Endothelial cell (in vitro differentiated cells): ENCODE results near the gene FAM171A2. TPM values are rescaled to one million over a fixed set of nuclear protein-coding genes. Genes with fewer than 3 reads are reported as not detected.

Experiments
- DNase-seq: peaks from one replicate; pipeline ENCODE4 v3.0.0; 2021; ENCODE audit warnings: low spot score
- H3K27ac Mint-ChIP-seq: one replicate; pipeline ENCODE4 v1.8.0; 2021; ENCODE audit warnings: mixed read lengths, inconsistent platforms; ENCODE audit not compliant: unreplicated experiment
- H3K27me3 Mint-ChIP-seq: one replicate; pipeline ENCODE4 v1.8.0; 2021; ENCODE audit warnings: mild to moderate bottlenecking, moderate library complexity, mixed read lengths, inconsistent platforms; ENCODE audit not compliant: unreplicated experiment
- H3K36me3 Mint-ChIP-seq: one replicate; pipeline ENCODE4 v1.8.0; 2021; ENCODE audit warnings: mild to moderate bottlenecking, low read depth, mixed read lengths, inconsistent platforms; ENCODE audit not compliant: unreplicated experiment
- H3K4me1 Mint-ChIP-seq: one replicate; pipeline ENCODE4 v1.8.0; 2021; ENCODE audit warnings: mild to moderate bottlenecking, mixed read lengths, inconsistent platforms; ENCODE audit not compliant: unreplicated experiment
- H3K4me3 Mint-ChIP-seq: one replicate; pipeline ENCODE4 v1.8.0; 2021; ENCODE audit warnings: mild to moderate bottlenecking, mixed read lengths, inconsistent platforms; ENCODE audit not compliant: unreplicated experiment
- H3K9me3 Mint-ChIP-seq: one replicate; pipeline ENCODE4 v1.8.0; 2021; ENCODE audit warnings: mixed read lengths, inconsistent platforms; ENCODE audit not compliant: unreplicated experiment
- total RNA-seq: library from RNA; stranded (reverse); fragmentation: NEBNext Ultra II Directional; extraction: Animal tissue kit (Norgen Biotek cat#: 25700); gene quantifications from one replicate; pipeline ENCODE4 v1.2.1, GENCODE V29; 2021; ENCODE audit not compliant: unreplicated experiment
- TF ChIP-seq, protein P1 (sequence below): fragments of 200-600 bp; sonication (generic); IDR thresholded peaks from one replicate; pipeline ENCODE4 v1.5.0; 2021; ENCODE audit warnings: antibody characterized with exemption; ENCODE audit not compliant: unreplicated experiment

FAM171A2 gene
- total RNA-seq, 1 donor from 2014 or later, result 53.7 TPM

DNA sequence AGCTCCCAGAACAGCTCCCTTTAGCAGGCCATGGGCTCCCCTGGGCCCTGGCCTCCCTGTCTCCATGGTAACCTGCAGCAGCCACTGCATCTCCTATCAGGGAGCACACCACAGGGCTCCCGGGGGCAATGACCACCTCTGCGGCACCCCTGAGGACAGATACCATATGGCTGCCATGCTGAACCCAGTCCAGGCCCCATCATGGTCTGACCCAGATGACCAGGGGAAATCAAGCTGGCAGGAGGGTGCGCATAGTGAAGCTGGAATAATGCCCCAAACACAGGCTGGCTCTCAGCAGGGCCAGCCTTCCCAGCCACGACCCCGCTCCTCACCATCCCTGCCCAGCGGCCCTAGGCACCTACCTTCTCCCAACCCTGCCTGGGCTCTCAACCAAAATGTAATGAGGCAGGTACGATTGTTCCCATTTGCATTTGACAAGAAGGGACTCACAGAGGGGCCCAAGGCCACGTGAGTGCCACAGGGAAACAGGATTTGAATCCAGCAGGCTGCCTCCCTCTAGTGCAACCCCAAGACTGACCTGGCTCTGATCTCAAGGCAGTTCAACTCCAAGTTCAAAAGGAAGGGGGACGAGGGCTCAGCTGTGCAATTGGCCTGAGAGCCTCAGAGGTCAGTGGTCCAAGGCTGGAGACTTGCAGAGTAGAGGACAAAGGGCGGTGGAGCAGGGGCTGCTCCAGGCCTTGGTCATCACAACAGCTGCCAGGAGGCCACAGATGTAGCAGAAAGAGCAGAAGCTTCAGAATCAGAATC is 52.9 kb downstream of the FAM171A2 start:
- peaks cover 8% of the 10 kb centered on the region for H3K4me1 Mint-ChIP-seq
- no peak overlapping the region for H3K27ac Mint-ChIP-seq
- TF ChIP-seq, protein P1, sequence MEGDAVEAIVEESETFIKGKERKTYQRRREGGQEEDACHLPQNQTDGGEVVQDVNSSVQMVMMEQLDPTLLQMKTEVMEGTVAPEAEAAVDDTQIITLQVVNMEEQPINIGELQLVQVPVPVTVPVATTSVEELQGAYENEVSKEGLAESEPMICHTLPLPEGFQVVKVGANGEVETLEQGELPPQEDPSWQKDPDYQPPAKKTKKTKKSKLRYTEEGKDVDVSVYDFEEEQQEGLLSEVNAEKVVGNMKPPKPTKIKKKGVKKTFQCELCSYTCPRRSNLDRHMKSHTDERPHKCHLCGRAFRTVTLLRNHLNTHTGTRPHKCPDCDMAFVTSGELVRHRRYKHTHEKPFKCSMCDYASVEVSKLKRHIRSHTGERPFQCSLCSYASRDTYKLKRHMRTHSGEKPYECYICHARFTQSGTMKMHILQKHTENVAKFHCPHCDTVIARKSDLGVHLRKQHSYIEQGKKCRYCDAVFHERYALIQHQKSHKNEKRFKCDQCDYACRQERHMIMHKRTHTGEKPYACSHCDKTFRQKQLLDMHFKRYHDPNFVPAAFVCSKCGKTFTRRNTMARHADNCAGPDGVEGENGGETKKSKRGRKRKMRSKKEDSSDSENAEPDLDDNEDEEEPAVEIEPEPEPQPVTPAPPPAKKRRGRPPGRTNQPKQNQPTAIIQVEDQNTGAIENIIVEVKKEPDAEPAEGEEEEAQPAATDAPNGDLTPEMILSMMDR, result no peak
- H3K9me3 Mint-ChIP-seq, result no peaks in the 10 kb centered on the region
- peaks cover 3% of the 10 kb centered on the region for H3K36me3 Mint-ChIP-seq
- DNase-seq, result no peak
- peaks cover 22% of the 10 kb centered on the region for H3K27me3 Mint-ChIP-seq
- no peak overlapping the region for H3K4me3 Mint-ChIP-seq

DNA sequence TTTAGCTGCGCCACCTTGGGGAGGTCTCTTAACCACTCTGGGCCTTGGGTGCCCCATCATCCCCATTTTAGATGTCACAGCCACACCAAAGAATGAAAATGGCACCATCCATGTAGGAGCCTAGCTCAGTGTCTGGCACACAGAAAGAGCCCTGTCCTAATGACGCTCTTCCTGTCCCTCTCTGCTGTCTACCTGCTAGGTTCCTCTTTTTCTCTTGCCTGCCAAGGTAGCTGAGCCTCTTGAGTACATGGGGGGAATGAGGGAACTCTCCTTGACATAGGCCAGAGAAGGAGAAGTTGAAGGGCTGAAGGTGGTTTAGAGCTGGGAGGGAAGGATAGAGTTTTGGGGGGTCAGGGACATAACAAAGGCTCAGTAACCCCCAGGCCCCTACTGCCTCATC is 53.5 kb downstream of the FAM171A2 start:
- H3K27me3 Mint-ChIP-seq, result peaks cover 19% of the 10 kb centered on the region
- peaks cover 4% of the 10 kb centered on the region for H3K4me1 Mint-ChIP-seq
- H3K27ac Mint-ChIP-seq, result no peak overlapping the region
- TF ChIP-seq, protein P1, result no peak
- no peaks in the 10 kb centered on the region for H3K36me3 Mint-ChIP-seq
- no peak overlapping the region for H3K4me3 Mint-ChIP-seq
- DNase-seq, result no peak
- H3K9me3 Mint-ChIP-seq, result no peaks in the 10 kb centered on the region

DNA sequence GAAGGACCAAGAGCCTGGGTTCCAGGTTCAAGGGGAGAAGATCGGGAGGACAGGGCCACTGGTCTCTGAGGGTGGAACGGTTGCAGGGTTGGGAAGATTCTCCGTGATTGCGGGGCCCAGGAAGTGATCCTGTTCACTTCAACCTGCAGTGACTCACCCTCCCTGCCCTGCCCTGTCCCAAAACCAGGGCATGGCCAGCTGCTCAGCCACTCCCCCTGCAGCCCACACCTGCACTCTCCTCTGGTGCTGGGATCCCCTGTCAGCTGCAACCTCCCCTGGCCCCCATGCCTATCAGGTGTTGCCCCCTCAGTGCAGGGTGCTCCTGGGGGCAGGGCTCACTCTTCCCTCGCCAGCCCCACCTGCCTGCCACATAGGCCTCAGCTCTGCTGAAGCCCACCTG is 54.2 kb downstream of the FAM171A2 start:
- H3K9me3 Mint-ChIP-seq, result no peaks in the 10 kb centered on the region
- no peak overlapping the region for H3K27ac Mint-ChIP-seq
- peaks cover 4% of the 10 kb centered on the region for H3K4me1 Mint-ChIP-seq
- H3K4me3 Mint-ChIP-seq, result peak overlapping the region; percentile 47
- peaks cover 19% of the 10 kb centered on the region for H3K27me3 Mint-ChIP-seq
- H3K36me3 Mint-ChIP-seq, result no peaks in the 10 kb centered on the region
- DNase-seq, result no peak
- TF ChIP-seq, protein P1, result no peak

DNA sequence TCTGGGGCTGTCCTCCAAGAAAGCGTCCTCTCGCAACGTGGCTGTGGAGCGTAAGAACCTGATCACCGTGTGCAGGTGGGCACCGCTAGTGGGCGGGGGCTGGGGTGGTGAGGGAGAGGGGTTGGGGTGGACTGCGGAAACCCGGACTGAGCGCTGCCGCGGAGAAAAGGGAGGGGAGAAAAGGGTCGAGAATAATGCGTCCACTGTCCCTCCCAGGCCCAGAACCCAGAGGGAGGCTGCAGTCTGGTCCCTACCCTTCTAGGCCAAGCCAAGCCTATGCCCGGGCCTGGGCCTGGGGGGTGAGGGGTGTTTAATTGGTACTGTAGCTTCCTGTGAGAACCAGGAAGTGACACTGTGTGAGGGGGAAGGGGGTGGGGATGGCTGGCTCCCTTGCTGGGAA is 54.8 kb downstream of the FAM171A2 start:
- no peaks in the 10 kb centered on the region for H3K9me3 Mint-ChIP-seq
- H3K4me3 Mint-ChIP-seq, result peak overlapping the region; percentile 47
- peaks cover 4% of the 10 kb centered on the region for H3K4me1 Mint-ChIP-seq
- no peak for DNase-seq
- TF ChIP-seq, protein P1, result no peak
- H3K27ac Mint-ChIP-seq, result no peak overlapping the region
- H3K27me3 Mint-ChIP-seq, result peaks cover 14% of the 10 kb centered on the region
- H3K36me3 Mint-ChIP-seq, result no peaks in the 10 kb centered on the region

DNA sequence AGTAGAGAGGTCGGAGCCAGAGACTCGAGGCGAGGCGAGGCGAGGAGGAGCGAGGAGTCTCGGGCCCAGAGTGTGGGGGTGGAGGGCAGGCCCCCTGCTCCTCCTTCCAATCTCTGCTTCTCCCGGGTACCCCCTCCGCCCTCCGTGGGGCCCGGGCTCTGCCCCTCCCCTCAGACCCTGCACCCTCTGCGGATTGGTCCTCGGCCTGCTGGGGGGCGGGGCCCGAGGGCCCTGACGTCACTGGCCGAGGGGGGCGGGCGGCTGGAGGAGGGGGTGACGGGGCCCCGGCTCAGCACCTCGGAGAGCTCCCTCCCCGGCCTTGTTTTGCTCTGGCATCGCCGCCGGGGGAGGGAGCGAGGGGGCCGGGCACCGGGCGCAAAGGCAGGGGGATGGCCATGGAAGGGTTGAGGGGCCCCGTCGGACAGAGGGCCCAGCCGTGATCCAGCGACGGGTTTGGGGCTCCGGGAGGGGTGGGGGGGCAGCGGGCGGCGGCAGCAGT is 55.3 kb downstream of the FAM171A2 start, which contains the start of gene RUNDC3A:
TSS of gene RUNDC3A (plus strand) at position 282 of the 499 bp plus-strand sequence. CDS start 232 bp downstream, outside the sequence.
- peaks cover 4% of the 10 kb centered on the region for H3K4me1 Mint-ChIP-seq
- H3K4me3 Mint-ChIP-seq, result peak within 1 kb of the TSS; percentile 47
- no peak within 1 kb of the TSS for H3K27ac Mint-ChIP-seq
- H3K27me3 Mint-ChIP-seq, result peaks cover 12% of the 10 kb centered on the region
- TF ChIP-seq, protein P1, result no peak
- no peaks in the 10 kb centered on the region for H3K36me3 Mint-ChIP-seq
- DNase-seq, result peak; percentile 96
- no peaks in the 10 kb centered on the region for H3K9me3 Mint-ChIP-seq
